Measurements from ENCODE around the gene KRT76. TPM values are rescaled to one million over a fixed set of nuclear protein-coding genes. Genes with fewer than 3 reads are reported as not detected.

KRT76 gene
- total RNA-seq, 2 experiments from 2014 or later, result not detected

GRCh38 chr12:52728374-52728773 is 48.8 kb downstream of the KRT76 start:
- Mint-ChIP-seq H3K4me3 (no peak overlapping the region), H3K27ac (no peak overlapping the region), H3K36me3 (no peaks in the 10 kb centered on the region), H3K9me3 (ENCODE audit: low read depth) (no peaks in the 10 kb centered on the region), H3K4me1 (no peaks in the 10 kb centered on the region), H3K27me3 (peaks cover 10% of the 10 kb centered on the region)
- CTCF ChIA-PET, result no interaction called here
- ATAC-seq (no peak), DNase-seq (no peak)

DNA sequence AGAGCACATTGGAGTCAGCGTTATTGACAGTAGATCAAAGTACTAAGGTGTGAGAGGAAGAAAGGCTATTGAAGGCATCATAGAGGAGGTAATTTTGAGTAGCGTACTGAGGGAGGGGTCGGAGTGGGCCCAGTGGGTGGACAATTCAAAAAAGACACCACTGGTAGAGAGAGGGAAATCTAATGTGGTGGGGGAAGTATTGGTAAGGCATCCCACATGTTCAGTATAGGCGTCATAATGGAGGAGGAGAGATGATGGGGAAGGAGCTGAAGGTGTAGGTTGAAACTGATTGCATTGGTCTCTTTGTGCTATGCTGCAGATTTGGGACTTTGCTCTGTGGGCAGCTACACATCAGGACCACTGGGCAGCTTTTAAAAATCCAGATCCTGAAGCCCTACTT is 50.1 kb downstream of the KRT76 start:
- no peaks in the 10 kb centered on the region for H3K36me3 Mint-ChIP-seq
- DNase-seq (no peak), ATAC-seq (no peak)
- H3K4me3 Mint-ChIP-seq, result no peak overlapping the region
- CTCF ChIA-PET, result no interaction called here
- H3K27me3 Mint-ChIP-seq, result peaks cover 13% of the 10 kb centered on the region
- H3K9me3 Mint-ChIP-seq (ENCODE audit: low read depth), result no peaks in the 10 kb centered on the region
- H3K4me1 Mint-ChIP-seq, result no peaks in the 10 kb centered on the region
- no peak overlapping the region for H3K27ac Mint-ChIP-seq

- Mint-ChIP-seq H3K4me1 (no peaks in the 10 kb centered on the region), H3K27me3 (peaks cover 16% of the 10 kb centered on the region), H3K27ac (no peak overlapping the region), H3K4me3 (no peak overlapping the region), H3K36me3 (no peaks in the 10 kb centered on the region), H3K9me3 (ENCODE audit: low read depth) (no peaks in the 10 kb centered on the region)
- CTCF ChIA-PET, result no interaction called here
- DNase-seq (no peak), ATAC-seq (no peak)
Observed at GRCh38 chr12:52726451-52726850, 50.7 kb downstream of the KRT76 start.

DNA sequence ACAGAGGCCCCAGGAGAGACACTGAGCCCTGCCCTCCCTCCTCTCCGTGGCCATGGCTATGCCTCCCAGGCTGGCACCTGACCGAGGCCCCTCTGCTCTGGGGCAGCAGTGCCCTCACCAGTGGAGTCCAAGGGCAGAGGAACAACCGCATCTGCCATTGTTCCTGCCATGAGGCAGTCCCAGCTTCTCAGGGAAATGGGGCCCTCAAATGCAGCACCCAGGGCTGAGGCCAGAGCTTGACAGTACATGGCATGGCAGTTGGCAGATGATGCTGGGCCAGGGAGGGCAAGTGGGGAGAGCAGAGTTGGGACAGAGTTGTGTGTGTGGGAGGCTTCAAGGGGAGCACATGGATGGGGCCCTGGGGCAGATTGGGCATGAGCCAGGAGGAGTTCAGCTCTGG is 52.8 kb downstream of the KRT76 start:
- Mint-ChIP-seq H3K36me3 (no peaks in the 10 kb centered on the region), H3K4me3 (no peak overlapping the region), H3K4me1 (no peaks in the 10 kb centered on the region), H3K27ac (no peak overlapping the region), H3K9me3 (ENCODE audit: low read depth) (no peaks in the 10 kb centered on the region), H3K27me3 (peaks cover 16% of the 10 kb centered on the region)
- CTCF ChIA-PET, result no interaction called here
- DNase-seq (no peak), ATAC-seq (no peak)

DNA sequence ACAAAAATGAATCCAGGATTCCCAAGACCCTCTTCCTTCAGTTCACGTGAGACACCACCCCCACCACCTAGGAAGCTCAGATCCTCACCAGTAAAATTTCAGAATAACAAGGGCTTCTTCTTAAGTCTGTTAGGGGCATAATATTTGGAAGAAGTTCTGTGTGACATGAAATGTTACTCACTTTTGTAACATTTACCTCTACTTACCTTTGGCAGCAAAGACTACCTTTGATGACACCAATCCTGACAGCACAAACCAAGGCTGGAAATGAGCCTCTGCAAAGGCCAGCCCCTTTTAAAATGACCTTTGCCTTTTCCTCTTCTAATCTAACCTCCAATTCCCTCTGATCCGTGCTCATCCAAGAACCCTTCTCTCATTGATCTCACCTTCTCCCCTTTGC is 54.5 kb downstream of the KRT76 start:
- Mint-ChIP-seq H3K27me3 (peaks cover 13% of the 10 kb centered on the region), H3K4me3 (no peak overlapping the region), H3K36me3 (no peaks in the 10 kb centered on the region), H3K9me3 (ENCODE audit: low read depth) (no peaks in the 10 kb centered on the region), H3K27ac (no peak overlapping the region), H3K4me1 (no peaks in the 10 kb centered on the region)
- DNase-seq, result no peak
- CTCF ChIA-PET, result interaction anchor here (2.0 kb wide), 1 partner anchor 157 kb away, joined by 6 read pairs; no protein-coding TSS in a partner anchor
- no peak for ATAC-seq

DNA sequence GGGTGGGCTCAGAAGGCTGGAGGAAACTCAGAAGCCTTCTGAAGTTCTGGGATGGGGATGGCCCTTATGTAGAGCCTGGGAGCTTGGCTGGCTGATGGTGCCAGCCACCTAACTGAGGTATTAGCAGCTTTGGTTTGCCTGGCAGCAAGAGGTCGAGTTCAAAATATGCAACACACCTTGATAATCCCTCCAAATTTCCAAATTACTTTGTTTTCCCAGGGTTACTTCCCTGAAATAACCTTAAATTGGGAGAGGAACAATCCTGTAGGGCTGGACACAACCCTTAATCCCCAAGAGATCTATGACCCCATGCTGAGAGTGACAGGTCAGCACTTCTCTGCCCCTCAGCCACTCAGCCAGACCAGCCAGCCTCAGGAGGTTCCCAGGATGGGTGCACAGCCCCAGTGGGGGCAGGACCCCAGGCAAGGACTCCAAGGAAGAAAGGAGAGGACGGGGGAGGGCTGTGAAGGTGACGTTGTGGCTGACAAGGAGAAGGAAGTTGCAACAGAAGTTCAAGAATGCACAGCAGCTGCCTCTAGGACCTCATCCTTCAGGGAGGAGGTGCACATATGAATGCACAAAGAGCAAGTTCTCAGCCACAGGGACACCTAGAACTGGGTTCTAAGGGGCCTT is 55.2 kb downstream of the KRT76 start:
- no peak overlapping the region for H3K27ac Mint-ChIP-seq
- no peaks in the 10 kb centered on the region for H3K36me3 Mint-ChIP-seq
- no peak for ATAC-seq
- DNase-seq, result no peak
- H3K4me1 Mint-ChIP-seq, result no peaks in the 10 kb centered on the region
- CTCF ChIA-PET, result interaction anchor here (2.0 kb wide), 1 partner anchor 158 kb away, joined by 6 read pairs; no protein-coding TSS in a partner anchor
- peaks cover 17% of the 10 kb centered on the region for H3K27me3 Mint-ChIP-seq
- H3K9me3 Mint-ChIP-seq (ENCODE audit: low read depth), result no peaks in the 10 kb centered on the region
- no peak overlapping the region for H3K4me3 Mint-ChIP-seq

DNA sequence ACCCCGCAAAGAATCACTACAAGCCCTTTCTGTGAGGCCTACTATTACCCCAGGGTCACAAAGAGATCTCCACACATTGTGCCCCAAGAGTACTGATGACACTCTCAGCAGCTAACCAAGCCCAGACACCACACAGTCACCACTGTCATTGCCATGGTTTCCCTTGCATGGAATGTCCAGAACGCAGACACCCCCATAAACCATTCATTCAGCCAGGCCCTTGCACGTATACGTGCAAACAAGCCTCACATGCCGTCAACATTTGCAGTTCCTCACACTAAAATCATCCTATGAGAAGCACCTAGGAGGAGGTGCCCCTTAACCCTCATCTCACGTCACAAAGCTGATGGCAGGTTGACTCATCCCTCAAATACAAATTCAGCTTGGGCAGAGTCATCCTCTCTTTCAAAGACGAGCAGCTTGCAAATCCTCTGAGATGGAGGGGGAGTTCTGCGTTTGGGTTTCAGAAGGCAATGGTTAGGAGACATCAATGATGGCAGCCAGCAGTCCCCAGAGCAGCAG is 56.7 kb downstream of the KRT76 start:
- Mint-ChIP-seq H3K9me3 (ENCODE audit: low read depth) (no peaks in the 10 kb centered on the region), H3K4me1 (no peaks in the 10 kb centered on the region), H3K27me3 (peaks cover 28% of the 10 kb centered on the region), H3K36me3 (no peaks in the 10 kb centered on the region), H3K4me3 (no peak overlapping the region), H3K27ac (no peak overlapping the region)
- DNase-seq (no peak), ATAC-seq (no peak)
- CTCF ChIA-PET, result interaction anchor here (0.8 kb wide), 1 partner anchor 11 kb away, joined by 3 read pairs; no protein-coding TSS in a partner anchor

Other genes with a start within 250 kb of the KRT76 start
- gene KRT71, start 224.2 kb downstream of the KRT76 start, total RNA-seq, result not detected
- gene KRT74, start 203.5 kb downstream of the KRT76 start, total RNA-seq, result not detected
- gene KRT72, start 175.9 kb downstream of the KRT76 start, total RNA-seq, result under 1 TPM in 1 of 2 experiments, not detected in 1; 0.15 TPM
- not detected for gene KRT73, start 158.8 kb downstream of the KRT76 start, total RNA-seq
- gene KRT2, start 125.1 kb downstream of the KRT76 start, total RNA-seq, result not detected
- not detected for gene KRT1, start 96.9 kb downstream of the KRT76 start, total RNA-seq
- gene KRT77, start 73.8 kb downstream of the KRT76 start, total RNA-seq, result not detected
- gene KRT3, start 18.8 kb upstream of the KRT76 start, total RNA-seq, result not detected
- gene KRT4, start 36.8 kb upstream of the KRT76 start, total RNA-seq, result not detected
- under 1 TPM in 1 of 2 experiments, not detected in 1; 0.23 TPM for gene KRT79, start 57.0 kb upstream of the KRT76 start, total RNA-seq
- gene KRT78, start 71.6 kb upstream of the KRT76 start, total RNA-seq, result not detected
- under 1 TPM; 0.26 to 0.41 TPM for gene KRT8, start 127.7 kb upstream of the KRT76 start, total RNA-seq
- gene KRT18, start 171.8 kb upstream of the KRT76 start, total RNA-seq, result under 1 TPM; 0.54 to 0.99 TPM
- gene EIF4B, start 229.1 kb upstream of the KRT76 start, total RNA-seq, result 100 to 1,000 TPM; 264 to 382 TPM

All from activated CD8-positive, alpha-beta memory T cell treated with anti-CD3 and anti-CD28 coated beads, Interleukin-2, amount 10 ng/mL, durations not matched to agents 7 days and 5 days (primary cell).